ENCODE data around the gene MBLAC1. TPM values are rescaled to one million over a fixed set of nuclear protein-coding genes. Genes with fewer than 3 reads are reported as not detected.

Gene MBLAC1
- total and polyA plus RNA-seq, 9 of the 15 experiments (the other 6 are each of a cell fraction or from before 2014, with no cell fraction given) = 0.03 to 3.1 (median 0.52) TPM

DNA sequence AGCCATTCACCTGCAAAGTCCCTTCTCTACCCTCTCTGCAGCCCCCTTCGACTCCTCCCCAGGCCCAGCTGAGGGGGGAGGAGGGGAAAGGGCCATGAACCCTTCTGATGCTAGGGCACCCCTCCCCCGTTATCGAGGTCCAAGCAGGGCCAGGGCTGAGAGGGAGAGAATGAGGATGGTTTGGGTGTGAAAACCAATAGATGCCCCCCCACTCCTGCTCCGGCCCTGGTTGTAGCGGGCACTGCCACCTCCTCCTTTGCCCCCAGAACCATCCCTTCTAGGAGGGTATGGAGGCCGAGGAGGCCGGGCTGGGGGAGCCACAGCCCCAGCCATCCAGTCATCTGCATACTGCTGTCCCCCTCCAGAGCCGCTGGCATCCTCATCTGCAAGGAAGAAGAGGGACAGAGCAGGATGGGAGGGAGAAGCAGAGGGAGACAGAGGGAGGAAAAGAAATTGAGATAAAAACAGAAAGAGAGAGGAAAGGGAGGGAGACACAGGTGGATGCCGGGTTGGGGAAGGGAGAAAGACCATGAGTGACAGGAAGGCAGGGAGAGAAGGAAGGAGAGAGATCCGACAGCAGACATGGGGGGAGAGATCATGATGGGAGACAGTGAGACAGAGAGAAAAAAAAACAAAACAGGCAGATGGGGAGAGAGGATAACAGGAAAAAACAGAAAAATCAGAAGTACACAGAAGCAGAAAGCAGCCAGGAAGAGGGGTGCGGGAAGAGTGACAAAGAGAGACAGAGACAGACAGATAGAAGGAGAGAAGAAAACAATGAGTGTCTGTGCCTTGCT, 43.5 kb downstream of the MBLAC1 start (continued):
- TF ChIP-seq, protein P1, sequence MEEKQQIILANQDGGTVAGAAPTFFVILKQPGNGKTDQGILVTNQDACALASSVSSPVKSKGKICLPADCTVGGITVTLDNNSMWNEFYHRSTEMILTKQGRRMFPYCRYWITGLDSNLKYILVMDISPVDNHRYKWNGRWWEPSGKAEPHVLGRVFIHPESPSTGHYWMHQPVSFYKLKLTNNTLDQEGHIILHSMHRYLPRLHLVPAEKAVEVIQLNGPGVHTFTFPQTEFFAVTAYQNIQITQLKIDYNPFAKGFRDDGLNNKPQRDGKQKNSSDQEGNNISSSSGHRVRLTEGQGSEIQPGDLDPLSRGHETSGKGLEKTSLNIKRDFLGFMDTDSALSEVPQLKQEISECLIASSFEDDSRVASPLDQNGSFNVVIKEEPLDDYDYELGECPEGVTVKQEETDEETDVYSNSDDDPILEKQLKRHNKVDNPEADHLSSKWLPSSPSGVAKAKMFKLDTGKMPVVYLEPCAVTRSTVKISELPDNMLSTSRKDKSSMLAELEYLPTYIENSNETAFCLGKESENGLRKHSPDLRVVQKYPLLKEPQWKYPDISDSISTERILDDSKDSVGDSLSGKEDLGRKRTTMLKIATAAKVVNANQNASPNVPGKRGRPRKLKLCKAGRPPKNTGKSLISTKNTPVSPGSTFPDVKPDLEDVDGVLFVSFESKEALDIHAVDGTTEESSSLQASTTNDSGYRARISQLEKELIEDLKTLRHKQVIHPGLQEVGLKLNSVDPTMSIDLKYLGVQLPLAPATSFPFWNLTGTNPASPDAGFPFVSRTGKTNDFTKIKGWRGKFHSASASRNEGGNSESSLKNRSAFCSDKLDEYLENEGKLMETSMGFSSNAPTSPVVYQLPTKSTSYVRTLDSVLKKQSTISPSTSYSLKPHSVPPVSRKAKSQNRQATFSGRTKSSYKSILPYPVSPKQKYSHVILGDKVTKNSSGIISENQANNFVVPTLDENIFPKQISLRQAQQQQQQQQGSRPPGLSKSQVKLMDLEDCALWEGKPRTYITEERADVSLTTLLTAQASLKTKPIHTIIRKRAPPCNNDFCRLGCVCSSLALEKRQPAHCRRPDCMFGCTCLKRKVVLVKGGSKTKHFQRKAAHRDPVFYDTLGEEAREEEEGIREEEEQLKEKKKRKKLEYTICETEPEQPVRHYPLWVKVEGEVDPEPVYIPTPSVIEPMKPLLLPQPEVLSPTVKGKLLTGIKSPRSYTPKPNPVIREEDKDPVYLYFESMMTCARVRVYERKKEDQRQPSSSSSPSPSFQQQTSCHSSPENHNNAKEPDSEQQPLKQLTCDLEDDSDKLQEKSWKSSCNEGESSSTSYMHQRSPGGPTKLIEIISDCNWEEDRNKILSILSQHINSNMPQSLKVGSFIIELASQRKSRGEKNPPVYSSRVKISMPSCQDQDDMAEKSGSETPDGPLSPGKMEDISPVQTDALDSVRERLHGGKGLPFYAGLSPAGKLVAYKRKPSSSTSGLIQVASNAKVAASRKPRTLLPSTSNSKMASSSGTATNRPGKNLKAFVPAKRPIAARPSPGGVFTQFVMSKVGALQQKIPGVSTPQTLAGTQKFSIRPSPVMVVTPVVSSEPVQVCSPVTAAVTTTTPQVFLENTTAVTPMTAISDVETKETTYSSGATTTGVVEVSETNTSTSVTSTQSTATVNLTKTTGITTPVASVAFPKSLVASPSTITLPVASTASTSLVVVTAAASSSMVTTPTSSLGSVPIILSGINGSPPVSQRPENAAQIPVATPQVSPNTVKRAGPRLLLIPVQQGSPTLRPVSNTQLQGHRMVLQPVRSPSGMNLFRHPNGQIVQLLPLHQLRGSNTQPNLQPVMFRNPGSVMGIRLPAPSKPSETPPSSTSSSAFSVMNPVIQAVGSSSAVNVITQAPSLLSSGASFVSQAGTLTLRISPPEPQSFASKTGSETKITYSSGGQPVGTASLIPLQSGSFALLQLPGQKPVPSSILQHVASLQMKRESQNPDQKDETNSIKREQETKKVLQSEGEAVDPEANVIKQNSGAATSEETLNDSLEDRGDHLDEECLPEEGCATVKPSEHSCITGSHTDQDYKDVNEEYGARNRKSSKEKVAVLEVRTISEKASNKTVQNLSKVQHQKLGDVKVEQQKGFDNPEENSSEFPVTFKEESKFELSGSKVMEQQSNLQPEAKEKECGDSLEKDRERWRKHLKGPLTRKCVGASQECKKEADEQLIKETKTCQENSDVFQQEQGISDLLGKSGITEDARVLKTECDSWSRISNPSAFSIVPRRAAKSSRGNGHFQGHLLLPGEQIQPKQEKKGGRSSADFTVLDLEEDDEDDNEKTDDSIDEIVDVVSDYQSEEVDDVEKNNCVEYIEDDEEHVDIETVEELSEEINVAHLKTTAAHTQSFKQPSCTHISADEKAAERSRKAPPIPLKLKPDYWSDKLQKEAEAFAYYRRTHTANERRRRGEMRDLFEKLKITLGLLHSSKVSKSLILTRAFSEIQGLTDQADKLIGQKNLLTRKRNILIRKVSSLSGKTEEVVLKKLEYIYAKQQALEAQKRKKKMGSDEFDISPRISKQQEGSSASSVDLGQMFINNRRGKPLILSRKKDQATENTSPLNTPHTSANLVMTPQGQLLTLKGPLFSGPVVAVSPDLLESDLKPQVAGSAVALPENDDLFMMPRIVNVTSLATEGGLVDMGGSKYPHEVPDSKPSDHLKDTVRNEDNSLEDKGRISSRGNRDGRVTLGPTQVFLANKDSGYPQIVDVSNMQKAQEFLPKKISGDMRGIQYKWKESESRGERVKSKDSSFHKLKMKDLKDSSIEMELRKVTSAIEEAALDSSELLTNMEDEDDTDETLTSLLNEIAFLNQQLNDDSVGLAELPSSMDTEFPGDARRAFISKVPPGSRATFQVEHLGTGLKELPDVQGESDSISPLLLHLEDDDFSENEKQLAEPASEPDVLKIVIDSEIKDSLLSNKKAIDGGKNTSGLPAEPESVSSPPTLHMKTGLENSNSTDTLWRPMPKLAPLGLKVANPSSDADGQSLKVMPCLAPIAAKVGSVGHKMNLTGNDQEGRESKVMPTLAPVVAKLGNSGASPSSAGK (IDR thresholded peaks at IDR 0.05) = no peak
- TF ChIP-seq, protein P2, sequence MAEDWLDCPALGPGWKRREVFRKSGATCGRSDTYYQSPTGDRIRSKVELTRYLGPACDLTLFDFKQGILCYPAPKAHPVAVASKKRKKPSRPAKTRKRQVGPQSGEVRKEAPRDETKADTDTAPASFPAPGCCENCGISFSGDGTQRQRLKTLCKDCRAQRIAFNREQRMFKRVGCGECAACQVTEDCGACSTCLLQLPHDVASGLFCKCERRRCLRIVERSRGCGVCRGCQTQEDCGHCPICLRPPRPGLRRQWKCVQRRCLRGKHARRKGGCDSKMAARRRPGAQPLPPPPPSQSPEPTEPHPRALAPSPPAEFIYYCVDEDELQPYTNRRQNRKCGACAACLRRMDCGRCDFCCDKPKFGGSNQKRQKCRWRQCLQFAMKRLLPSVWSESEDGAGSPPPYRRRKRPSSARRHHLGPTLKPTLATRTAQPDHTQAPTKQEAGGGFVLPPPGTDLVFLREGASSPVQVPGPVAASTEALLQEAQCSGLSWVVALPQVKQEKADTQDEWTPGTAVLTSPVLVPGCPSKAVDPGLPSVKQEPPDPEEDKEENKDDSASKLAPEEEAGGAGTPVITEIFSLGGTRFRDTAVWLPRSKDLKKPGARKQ (CRISPR knock-in tag; IDR thresholded peaks at IDR 0.05) = no peak
- peak; percentile 47; the same call in 1 of the 2 replicates for TF ChIP-seq DPF2 (IDR thresholded peaks at IDR 0.05)
